MM.1S (cell line): ENCODE data around the gene MTMR2.

Experiments
- CTCF ChIP-seq: fragments of 300-600 bp; sonication (generic); IDR thresholded peaks from 2 replicates; pipeline ENCODE4 v1.5.1; 2016; ENCODE audit warnings: antibody characterized with exemption, low read length, mixed read lengths
- EZH2 ChIP-seq: fragments of 300-600 bp; sonication (generic); optimal IDR thresholded peaks from 2 replicates; pipeline ENCODE3; 2017; ENCODE audit warnings: low read depth, mild to moderate bottlenecking, antibody characterized with exemption, low read length, mixed read lengths
- EZH2phosphoT487 ChIP-seq: fragments of 300-600 bp; sonication (generic); IDR thresholded peaks from 2 replicates; pipeline ENCODE4 v1.6.1; 2018; ENCODE audit warnings: antibody characterized with exemption, low read length

GRCh38 chr11:95829580-95830259 lies 94.2 kb downstream of the MTMR2 start:
- TF ChIP-seq CTCF (no peak), EZH2 (no peak), EZH2phosphoT487 (no peak)
